ENCODE results near the gene ACO1.

ACO1 gene

DNA sequence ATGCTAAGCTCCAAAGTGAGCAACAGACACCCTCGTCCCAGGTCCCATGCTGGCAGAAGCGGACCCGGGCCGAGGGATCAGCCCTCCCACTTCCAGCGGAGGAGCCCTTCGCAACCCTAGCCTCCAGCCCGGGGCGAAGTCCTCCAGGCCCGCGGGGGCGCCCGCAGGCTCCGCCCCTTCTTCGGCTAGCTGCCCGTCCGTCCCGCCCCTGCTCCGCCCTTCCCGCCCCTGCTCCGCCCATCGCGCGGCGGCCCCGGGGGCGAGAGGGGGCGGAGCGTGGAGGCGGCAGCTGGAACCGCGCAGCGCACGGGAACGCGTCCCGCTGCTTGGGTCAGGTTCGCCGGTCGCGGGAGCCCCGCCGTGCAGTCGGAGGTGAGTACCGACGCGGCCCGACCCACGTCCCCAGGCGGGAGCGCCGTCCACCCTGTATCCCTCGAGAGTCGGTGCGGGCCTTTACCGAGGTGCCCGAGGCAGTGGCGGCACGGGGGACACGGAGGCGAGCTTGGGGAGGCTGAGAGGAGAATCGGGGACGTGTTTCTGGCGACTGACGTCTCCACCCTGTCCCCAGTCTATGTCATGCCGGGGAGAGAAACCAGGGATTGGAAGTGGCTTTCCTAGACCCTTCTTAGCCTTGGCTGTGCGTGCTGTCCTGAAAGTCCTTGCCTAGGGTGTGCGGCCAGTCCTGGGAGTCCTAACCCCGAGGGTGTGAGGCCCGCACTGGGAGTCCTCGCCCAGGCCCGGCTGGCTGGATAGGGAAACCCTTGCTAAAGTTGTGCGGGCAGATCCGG lies at the start of gene ACO1:
Gene ACO1, plus strand, starts transcription at position 280 of the 788 bp plus-strand sequence. CDS start 20,864 bp downstream, outside the sequence.
- H3K4me3 ChIP-seq (ENCODE audit: low read depth, low read length) = peak within 1 kb of the TSS; percentile 92
- TF ChIP-seq, protein P1, sequence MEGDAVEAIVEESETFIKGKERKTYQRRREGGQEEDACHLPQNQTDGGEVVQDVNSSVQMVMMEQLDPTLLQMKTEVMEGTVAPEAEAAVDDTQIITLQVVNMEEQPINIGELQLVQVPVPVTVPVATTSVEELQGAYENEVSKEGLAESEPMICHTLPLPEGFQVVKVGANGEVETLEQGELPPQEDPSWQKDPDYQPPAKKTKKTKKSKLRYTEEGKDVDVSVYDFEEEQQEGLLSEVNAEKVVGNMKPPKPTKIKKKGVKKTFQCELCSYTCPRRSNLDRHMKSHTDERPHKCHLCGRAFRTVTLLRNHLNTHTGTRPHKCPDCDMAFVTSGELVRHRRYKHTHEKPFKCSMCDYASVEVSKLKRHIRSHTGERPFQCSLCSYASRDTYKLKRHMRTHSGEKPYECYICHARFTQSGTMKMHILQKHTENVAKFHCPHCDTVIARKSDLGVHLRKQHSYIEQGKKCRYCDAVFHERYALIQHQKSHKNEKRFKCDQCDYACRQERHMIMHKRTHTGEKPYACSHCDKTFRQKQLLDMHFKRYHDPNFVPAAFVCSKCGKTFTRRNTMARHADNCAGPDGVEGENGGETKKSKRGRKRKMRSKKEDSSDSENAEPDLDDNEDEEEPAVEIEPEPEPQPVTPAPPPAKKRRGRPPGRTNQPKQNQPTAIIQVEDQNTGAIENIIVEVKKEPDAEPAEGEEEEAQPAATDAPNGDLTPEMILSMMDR (conservative IDR thresholded peaks at IDR 0.05; ENCODE audit: low read depth, low read length) = no peak
- peak; percentile 88 for DNase-seq (ENCODE audit: low read depth)

- H3K4me3 ChIP-seq (ENCODE audit: low read depth, low read length) = no peak overlapping the region
- TF ChIP-seq, protein P1 (conservative IDR thresholded peaks at IDR 0.05; ENCODE audit: low read depth, low read length) = no peak
- DNase-seq (ENCODE audit: low read depth) = no peak
Measured at GRCh38 chr9:32334916-32335895, 49.2 kb upstream of the ACO1 start.

DNA sequence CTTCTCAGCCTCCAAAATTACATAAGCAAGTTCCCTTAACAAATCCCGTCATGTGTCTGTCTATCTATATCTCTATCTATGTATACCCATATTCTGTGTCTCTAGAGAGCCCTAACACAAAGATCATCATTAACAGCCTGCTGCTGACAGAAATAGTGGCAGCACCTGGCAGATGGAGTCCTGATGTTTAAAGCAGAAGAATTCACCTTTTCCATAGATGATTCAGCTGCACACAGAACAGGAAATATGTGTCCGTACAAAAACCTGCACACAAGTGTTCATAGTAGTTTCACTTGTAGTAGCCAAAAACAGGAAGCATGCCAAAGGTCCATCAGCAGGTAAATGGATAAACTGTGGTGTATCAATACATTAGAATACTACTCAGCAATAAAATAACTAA lies 45.0 kb upstream of the ACO1 start:
- no peak overlapping the region for H3K4me3 ChIP-seq (ENCODE audit: low read depth, low read length)
- DNase-seq (ENCODE audit: low read depth) = no peak
- TF ChIP-seq, protein P1 (conservative IDR thresholded peaks at IDR 0.05; ENCODE audit: low read depth, low read length) = no peak

GRCh38 chr9:32340361-32340760 lies 44.1 kb upstream of the ACO1 start:
- TF ChIP-seq, protein P1 (conservative IDR thresholded peaks at IDR 0.05; ENCODE audit: low read depth, low read length) = no peak
- DNase-seq (ENCODE audit: low read depth) = no peak
- H3K4me3 ChIP-seq (ENCODE audit: low read depth, low read length) = no peak overlapping the region

DNA sequence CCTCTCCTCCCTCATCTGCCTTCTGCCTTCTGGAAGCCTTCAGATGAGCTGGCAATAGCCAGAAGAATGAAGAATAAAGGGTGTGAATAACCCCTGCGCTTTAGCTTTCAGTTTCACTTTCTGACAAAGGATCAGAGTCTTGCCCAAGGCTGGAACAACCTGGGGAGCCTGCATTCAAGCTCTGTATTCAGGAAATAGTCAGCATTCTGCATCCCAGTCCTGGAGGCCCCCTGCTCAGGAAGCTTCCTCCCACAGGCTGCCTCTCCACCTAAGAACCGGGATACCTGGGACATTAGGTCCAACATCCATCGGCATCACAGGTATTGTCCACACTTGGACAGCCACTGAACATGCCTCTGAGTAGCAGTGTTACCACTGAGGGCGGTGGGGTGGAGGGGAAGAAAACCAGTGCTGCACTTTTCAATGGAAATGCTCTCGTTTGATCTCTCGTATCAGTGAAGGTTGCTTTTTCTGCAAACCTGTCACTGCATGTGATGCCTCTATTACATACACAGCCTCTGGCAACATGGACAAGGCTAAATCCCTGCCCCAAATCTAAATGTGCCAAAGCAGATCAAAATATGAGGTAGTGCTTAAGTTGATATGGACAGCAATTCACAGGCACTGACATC lies 39.8 kb upstream of the ACO1 start:
- TF ChIP-seq, protein P1 (conservative IDR thresholded peaks at IDR 0.05; ENCODE audit: low read depth, low read length) = no peak
- peak; percentile 46 for DNase-seq (ENCODE audit: low read depth)
- peak overlapping the region; percentile 7 for H3K4me3 ChIP-seq (ENCODE audit: low read depth, low read length)

GRCh38 chr9:32345243-32345642 lies 39.2 kb upstream of the ACO1 start:
- no peak overlapping the region for H3K4me3 ChIP-seq (ENCODE audit: low read depth, low read length)
- TF ChIP-seq, protein P1 (conservative IDR thresholded peaks at IDR 0.05; ENCODE audit: low read depth, low read length) = no peak
- DNase-seq (ENCODE audit: low read depth) = no peak

All from choroid plexus epithelial cell (primary cell).